Head of caudate nucleus (tissue), 42 donors: ENCODE data around the gene FGD4.

ENCODE experiments used
- DNase-seq, 42 donors: peaks; one replicate each; pipeline versions ENCODE4 v3.0.0 to v3.0.0-alpha.2; 2020 to 2021; ENCODE audit warnings: mixed read lengths in 7 of 42
- intact Hi-C: fragments of 100-400 bp; cut with DNase I; formaldehyde crosslinking; loops from one replicate; pipeline ENCODE4 v1.15.0; 2022

The FGD4 gene

GRCh38 chr12:32679091-32679919 lies 279.9 kb downstream of the FGD4 start, which contains the start of gene DNM1L:
Gene DNM1L, plus strand, starts transcription at chr12:32679301. Its CDS starts 63 bp downstream, at chr12:32679364.
- DNase-seq = peak; percentile 86 to 98 (median 97)
- intact Hi-C loops = loop anchor here (2.0 to 10.0 kb wide), 2 partner anchors 75 to 1025 kb away; partner anchors contain the start of genes ETFBKMT and YARS2

DNA sequence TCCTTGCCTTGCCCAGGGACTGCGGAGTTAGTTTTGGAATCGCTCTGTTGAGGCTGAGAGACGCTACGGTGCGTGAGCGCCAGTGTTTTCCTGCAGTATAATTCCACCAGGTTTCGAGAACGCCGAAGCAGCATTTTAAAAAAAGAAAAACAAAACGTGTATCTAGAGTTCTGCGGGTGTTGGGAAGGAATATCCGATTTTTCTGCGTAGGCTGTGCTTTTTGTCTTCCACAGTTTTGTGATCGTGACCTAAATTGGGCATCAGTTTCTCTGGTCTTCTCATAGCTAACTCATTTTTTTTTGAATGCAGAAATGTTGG lies 280.5 kb downstream of the FGD4 start:
- no peak for DNase-seq
- intact Hi-C loops = loop anchor here (2.0 to 10.0 kb wide), 2 partner anchors 75 to 1025 kb away; partner anchors contain the start of genes ETFBKMT and YARS2

GRCh38 chr12:32680787-32681186 lies 281.4 kb downstream of the FGD4 start:
- intact Hi-C loops = no loop called here
- no peak for DNase-seq

DNA sequence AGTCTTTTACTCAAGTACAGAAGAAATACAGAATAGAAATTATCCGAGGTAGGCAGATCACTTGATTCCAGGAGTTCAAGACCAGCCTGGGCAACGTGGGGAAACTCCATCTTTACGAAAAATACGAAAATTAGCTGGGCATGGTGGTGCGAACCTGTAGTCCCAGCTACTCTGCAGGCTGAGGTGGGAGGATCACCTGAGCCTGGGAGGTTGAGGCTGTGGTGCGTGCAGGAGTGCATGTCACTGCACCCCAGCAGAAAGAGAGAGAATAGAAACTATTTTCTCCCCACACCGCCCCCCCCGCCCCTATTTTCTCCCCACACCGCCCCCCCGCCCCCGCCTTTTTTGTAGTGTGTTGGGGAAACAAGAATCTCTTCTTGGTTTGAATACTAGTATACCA lies 281.9 kb downstream of the FGD4 start:
- no peak for DNase-seq
- intact Hi-C loops = no loop called here

DNA sequence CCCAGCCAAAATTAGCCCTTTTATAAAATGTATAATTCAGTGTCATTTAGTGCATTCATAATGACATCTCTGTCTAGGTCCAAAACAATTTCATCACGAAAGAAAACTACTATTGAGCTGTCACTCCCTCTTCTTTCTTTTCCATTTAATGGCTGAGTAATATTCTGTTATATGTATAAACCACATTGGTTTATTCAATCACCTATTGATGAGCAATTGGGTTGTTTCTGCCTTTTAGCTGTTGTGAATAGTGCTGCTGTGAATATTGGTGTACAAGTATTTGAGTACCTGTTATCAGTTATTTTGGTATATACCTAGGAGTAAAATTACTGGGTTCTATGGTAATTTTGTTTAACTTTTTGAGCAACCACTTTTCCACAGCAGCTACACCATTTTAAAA lies 287.0 kb downstream of the FGD4 start:
- intact Hi-C loops = no loop called here
- no peak for DNase-seq

DNA sequence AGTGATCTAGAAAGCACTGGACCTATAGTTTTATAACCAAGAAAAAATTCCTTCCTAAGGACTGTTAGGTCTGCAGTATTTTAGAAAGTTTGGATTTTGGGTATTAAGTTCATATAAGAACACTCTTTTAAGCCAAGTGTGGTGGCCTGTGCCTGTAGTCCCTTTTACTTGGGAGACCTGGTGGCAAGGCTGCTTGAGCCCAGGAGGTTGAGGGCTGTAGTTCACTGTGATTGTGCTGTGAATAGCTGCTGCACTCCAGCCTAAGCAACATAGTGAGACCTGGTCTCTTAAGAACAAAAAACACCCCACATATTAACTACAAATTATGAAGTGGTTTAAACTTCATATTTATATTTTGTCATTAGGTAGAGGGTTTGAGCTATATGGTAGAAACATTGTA lies 289.4 kb downstream of the FGD4 start:
- intact Hi-C loops = no loop called here
- DNase-seq = no peak

DNA sequence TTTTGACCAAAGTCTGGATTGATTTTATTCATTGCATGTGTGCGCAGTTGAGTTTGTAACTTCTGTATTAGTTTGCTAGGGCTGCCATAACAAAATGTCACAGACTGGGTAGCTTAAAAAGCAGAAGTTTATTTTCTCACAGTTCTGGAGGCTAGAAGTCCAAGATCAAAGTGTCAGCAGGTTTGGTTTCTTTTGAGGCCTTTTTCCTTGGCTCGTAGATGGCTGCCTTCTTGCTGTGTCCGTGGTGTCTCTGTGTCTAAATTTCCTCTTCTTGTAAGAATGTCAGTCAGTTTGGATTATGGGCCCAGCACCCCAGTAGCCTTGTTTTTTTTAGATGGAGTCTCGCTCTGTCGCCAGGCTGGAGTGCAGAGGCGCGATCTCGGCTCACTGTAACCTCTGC lies 291.6 kb downstream of the FGD4 start:
- intact Hi-C loops = no loop called here
- no peak for DNase-seq

- intact Hi-C loops = no loop called here
- DNase-seq = no peak
Observed at GRCh38 chr12:32692358-32692757, 293.0 kb downstream of the FGD4 start.

- no peak for DNase-seq
- intact Hi-C loops = no loop called here
Observed at GRCh38 chr12:32693036-32693435, 293.7 kb downstream of the FGD4 start.
